ENCODE data around the gene RPS2.

The RPS2 gene

GRCh38 chr16:1997494-1998359 lies 33.1 kb upstream of the RPS2 start:
- Histone ChIP-seq H3K4me3 (ENCODE audit: low read depth in 1 of 2, low read length in 1 of 2) (no peak overlapping the region), H3K4me1 (ENCODE audit: control insufficient read depth in 1 of 2, insufficient read depth in 1 of 2, low read depth in 1 of 2, low read length in 1 of 2) (no peaks in the 10 kb centered on the region), H3K36me3 (peaks cover 60% of the 10 kb centered on the region), H3K9me3 (peaks cover under 1% of the 10 kb centered on the region), H3K27me3 (peaks cover 12% of the 10 kb centered on the region), H3K27ac (no peak overlapping the region)
- TF ChIP-seq CTCF (IDR thresholded peaks at IDR 0.05) = no peak

DNA sequence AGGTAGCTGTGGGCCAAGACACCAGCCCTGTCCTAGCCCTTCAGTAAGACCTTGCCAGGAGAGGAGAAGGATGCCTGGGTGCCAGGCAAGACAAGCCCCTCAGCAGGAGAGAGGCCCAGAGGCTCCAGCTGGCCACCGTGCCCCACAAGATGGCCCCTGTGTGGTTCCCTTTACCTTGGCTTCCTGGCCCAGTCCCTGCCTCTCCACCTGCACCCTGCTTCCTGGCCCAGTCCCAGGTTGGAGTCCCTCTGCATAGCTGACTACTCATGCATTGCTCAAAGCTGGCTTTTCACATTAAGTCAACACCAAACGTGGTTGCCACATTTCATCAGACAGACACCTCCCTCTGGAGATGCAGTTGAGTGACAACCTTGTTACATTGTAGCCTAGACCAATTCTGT lies 29.1 kb upstream of the RPS2 start:
- Histone ChIP-seq H3K4me1 (ENCODE audit: control insufficient read depth in 1 of 2, insufficient read depth in 1 of 2, low read depth in 1 of 2, low read length in 1 of 2) (peaks cover 19 to 28% of the 10 kb centered on the region in 2 experiments), H3K27me3 (peaks cover 52% of the 10 kb centered on the region), H3K4me3 (ENCODE audit: low read depth in 1 of 2, low read length in 1 of 2) (no peak overlapping the region), H3K9me3 (peaks cover 5% of the 10 kb centered on the region), H3K36me3 (peaks cover 21% of the 10 kb centered on the region), H3K27ac (no peak overlapping the region)
- TF ChIP-seq CTCF (IDR thresholded peaks at IDR 0.05) = no peak

- peaks cover 5% of the 10 kb centered on the region for H3K9me3 ChIP-seq
- H3K27me3 ChIP-seq = peaks cover 61% of the 10 kb centered on the region
- H3K36me3 ChIP-seq = peaks cover 12% of the 10 kb centered on the region
- H3K27ac ChIP-seq = peak overlapping the region; percentile 69
- H3K4me1 ChIP-seq (ENCODE audit: control insufficient read depth in 1 of 2, insufficient read depth in 1 of 2, low read depth in 1 of 2, low read length in 1 of 2) = peaks cover 19 to 28% of the 10 kb centered on the region in 2 experiments
- TF ChIP-seq CTCF (IDR thresholded peaks at IDR 0.05) = no peak
- peak overlapping the region; percentile 61 to 70 for H3K4me3 ChIP-seq (ENCODE audit: low read depth in 1 of 2, low read length in 1 of 2)
Measured at GRCh38 chr16:1992704-1993317, 28.2 kb upstream of the RPS2 start.

- peaks cover 64% of the 10 kb centered on the region for H3K27me3 ChIP-seq
- peak overlapping the region; percentile 70 to 71 for H3K4me3 ChIP-seq (ENCODE audit: low read depth in 1 of 2, low read length in 1 of 2)
- TF ChIP-seq CTCF (IDR thresholded peaks at IDR 0.05) = peak; percentile 36
- H3K4me1 ChIP-seq (ENCODE audit: control insufficient read depth in 1 of 2, insufficient read depth in 1 of 2, low read depth in 1 of 2, low read length in 1 of 2) = peaks cover 19 to 28% of the 10 kb centered on the region in 2 experiments
- peaks cover 5% of the 10 kb centered on the region for H3K9me3 ChIP-seq
- H3K36me3 ChIP-seq = peaks cover 5% of the 10 kb centered on the region
- H3K27ac ChIP-seq = peak overlapping the region; percentile 69
Measured at GRCh38 chr16:1991948-1992703, 27.5 kb upstream of the RPS2 start.

GRCh38 chr16:1991588-1991947 lies 26.9 kb upstream of the RPS2 start:
- H3K27ac ChIP-seq = peak overlapping the region; percentile 69
- H3K4me3 ChIP-seq (ENCODE audit: low read depth in 1 of 2, low read length in 1 of 2) = peak overlapping the region; percentile 70 to 71
- no peak for TF ChIP-seq CTCF (IDR thresholded peaks at IDR 0.05)
- H3K36me3 ChIP-seq = no peaks in the 10 kb centered on the region
- H3K9me3 ChIP-seq = peaks cover 5% of the 10 kb centered on the region
- peaks cover 19 to 28% of the 10 kb centered on the region in 2 experiments for H3K4me1 ChIP-seq (ENCODE audit: control insufficient read depth in 1 of 2, insufficient read depth in 1 of 2, low read depth in 1 of 2, low read length in 1 of 2)
- peaks cover 64% of the 10 kb centered on the region for H3K27me3 ChIP-seq

Data from neutrophil (primary cell).